Neutrophil (primary cell): ENCODE data around the gene PLAC8L1.

ENCODE experiments used
- H3K27ac ChIP-seq: fragments of 200-600 bp; sonication (generic); 2 replicates; pipeline ENCODE4 v1.5.1; 2016; ENCODE audit warnings: mild to moderate bottlenecking, moderate library complexity
- H3K27me3 ChIP-seq: fragments of 200-600 bp; sonication (generic); 2 replicates; pipeline ENCODE4 v1.6.0; 2016; ENCODE audit warnings: mild to moderate bottlenecking
- H3K36me3 ChIP-seq: fragments of 200-600 bp; sonication (generic); 2 replicates; pipeline ENCODE4 v1.5.1; 2017
- H3K4me1 ChIP-seq, 2 experiments: fragments of 200-600 bp in 1 of 2; sonication (generic) in 1 of 2; 1 replicate in 1 of 2; 2 replicates in 1 of 2; pipeline versions ENCODE4 v1.5.1 to v1.6.1; 2013 to 2016; ENCODE audit warnings: low read depth in 1 of 2, low read length in 1 of 2, mild to moderate bottlenecking in 1 of 2, moderate library complexity in 1 of 2; ENCODE audit not compliant: control insufficient read depth in 1 of 2, insufficient read depth in 1 of 2
- H3K4me3 ChIP-seq, 2 experiments: fragments of 200-600 bp in 1 of 2; sonication (generic) in 1 of 2; 1 replicate in 1 of 2; 2 replicates in 1 of 2; pipeline ENCODE4 v1.5.1; 2013 to 2016; ENCODE audit warnings: low read depth in 1 of 2, low read length in 1 of 2, mild to moderate bottlenecking in 1 of 2, moderate library complexity in 1 of 2
- H3K9me3 ChIP-seq: fragments of 200-600 bp; sonication (generic); 2 replicates; pipeline ENCODE4 v1.5.1; 2016
- TF ChIP-seq, protein P1 (sequence below): fragments of 200-600 bp; sonication (generic); IDR thresholded peaks from 2 replicates; pipeline ENCODE4 v1.5.1; 2016; ENCODE audit warnings: antibody characterized with exemption

The PLAC8L1 gene

DNA sequence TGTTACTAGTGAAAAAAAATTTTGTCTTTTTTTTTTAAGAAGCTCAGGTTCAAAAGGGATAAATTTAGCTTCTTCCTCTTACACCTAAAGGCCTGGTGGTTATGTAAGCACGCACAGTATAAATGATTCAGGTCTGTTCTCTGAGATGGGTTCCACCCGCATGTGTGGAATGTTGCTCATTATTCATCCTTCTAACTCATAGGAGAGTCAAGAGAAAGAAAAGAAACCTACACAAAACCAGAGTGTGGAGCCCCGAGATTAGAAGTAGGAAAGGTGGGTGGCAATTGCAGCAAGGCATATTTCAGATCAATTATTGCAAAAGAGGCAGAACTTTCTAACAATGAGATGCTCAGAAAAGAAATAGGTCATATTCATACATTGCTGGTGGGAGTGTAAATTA, 13.5 kb downstream of the PLAC8L1 start:
- Histone ChIP-seq H3K9me3 (no peaks in the 10 kb centered on the region), H3K4me1 (no peaks in the 10 kb centered on the region)
- TF ChIP-seq, protein P1, sequence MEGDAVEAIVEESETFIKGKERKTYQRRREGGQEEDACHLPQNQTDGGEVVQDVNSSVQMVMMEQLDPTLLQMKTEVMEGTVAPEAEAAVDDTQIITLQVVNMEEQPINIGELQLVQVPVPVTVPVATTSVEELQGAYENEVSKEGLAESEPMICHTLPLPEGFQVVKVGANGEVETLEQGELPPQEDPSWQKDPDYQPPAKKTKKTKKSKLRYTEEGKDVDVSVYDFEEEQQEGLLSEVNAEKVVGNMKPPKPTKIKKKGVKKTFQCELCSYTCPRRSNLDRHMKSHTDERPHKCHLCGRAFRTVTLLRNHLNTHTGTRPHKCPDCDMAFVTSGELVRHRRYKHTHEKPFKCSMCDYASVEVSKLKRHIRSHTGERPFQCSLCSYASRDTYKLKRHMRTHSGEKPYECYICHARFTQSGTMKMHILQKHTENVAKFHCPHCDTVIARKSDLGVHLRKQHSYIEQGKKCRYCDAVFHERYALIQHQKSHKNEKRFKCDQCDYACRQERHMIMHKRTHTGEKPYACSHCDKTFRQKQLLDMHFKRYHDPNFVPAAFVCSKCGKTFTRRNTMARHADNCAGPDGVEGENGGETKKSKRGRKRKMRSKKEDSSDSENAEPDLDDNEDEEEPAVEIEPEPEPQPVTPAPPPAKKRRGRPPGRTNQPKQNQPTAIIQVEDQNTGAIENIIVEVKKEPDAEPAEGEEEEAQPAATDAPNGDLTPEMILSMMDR, result no peak

DNA sequence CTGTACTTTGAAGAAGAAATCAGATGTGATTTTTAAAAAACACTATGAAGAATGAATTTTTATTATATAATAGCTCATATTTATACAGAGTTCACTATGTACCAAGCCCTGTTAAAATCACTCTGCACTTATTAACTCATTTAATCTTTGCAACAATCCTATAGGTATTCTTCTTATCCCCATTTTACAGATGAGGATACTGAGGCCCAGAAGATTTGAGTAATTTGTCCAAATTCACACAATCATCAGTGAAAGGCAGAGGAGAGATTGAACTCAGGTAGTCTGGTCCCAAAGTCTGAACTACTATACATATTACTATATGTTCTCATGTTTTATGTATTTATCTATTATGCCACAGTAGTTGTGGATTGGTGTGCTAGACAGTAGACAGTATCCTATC, 16.1 kb downstream of the PLAC8L1 start:
- H3K9me3 ChIP-seq, result no peaks in the 10 kb centered on the region
- no peaks in the 10 kb centered on the region for H3K27me3 ChIP-seq
- H3K27ac ChIP-seq, result no peak overlapping the region
- H3K4me1 ChIP-seq, result no peaks in the 10 kb centered on the region
- no peak overlapping the region for H3K4me3 ChIP-seq
- no peaks in the 10 kb centered on the region for H3K36me3 ChIP-seq
- TF ChIP-seq, protein P1, result no peak

More for the DNA sequence above, 13.5 kb downstream of the PLAC8L1 start:
- H3K27ac ChIP-seq, result no peak overlapping the region
- H3K36me3 ChIP-seq, result no peaks in the 10 kb centered on the region
- H3K4me3 ChIP-seq, result no peak overlapping the region
- H3K27me3 ChIP-seq, result no peaks in the 10 kb centered on the region

DNA sequence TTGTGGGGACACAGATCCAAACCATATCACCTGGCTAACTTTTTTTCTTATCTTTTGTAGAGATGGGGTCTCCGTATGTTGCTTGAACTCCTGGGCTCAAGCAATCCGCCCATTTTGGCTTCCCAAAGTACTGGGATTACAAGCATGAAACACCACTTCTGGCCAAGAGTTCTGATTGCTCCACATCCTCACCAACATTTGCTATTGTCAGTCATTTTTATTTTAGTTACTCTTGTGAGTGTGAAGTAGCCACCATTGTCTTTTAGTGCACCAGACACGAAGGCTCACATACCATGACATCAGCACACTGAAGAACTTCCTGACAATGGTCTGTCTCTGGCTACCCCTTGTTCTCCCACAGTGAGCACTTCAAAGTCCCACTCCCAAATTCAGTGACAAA, 17.3 kb downstream of the PLAC8L1 start:
- no peaks in the 10 kb centered on the region for H3K9me3 ChIP-seq
- H3K36me3 ChIP-seq, result no peaks in the 10 kb centered on the region
- no peaks in the 10 kb centered on the region for H3K27me3 ChIP-seq
- H3K4me3 ChIP-seq, result no peak overlapping the region
- H3K4me1 ChIP-seq, result no peaks in the 10 kb centered on the region
- no peak overlapping the region for H3K27ac ChIP-seq
- TF ChIP-seq, protein P1, result no peak

DNA sequence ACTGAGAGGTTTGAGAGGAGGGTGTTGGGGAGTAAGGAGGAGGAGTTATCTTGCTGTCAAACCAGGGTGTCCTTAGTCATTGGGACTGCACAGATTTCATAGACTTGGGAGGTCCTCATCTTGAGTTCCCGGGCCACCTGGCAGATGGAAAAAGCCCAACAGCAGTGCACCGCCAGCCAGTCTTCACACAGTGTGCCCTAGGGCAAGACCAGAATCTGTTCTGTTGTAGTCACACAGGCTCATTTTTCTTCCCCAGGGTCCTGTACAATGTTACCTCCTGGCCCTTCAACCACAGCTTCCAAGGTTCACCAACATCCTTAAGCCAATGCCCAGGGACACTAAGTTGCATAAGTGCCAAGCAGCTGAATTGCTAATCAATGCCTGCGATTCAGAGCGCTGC, 21.0 kb downstream of the PLAC8L1 start:
- no peaks in the 10 kb centered on the region for H3K27me3 ChIP-seq
- H3K4me3 ChIP-seq, result no peak overlapping the region
- TF ChIP-seq, protein P1, result no peak
- H3K9me3 ChIP-seq, result no peaks in the 10 kb centered on the region
- H3K36me3 ChIP-seq, result no peaks in the 10 kb centered on the region
- H3K4me1 ChIP-seq, result no peaks in the 10 kb centered on the region
- no peak overlapping the region for H3K27ac ChIP-seq

DNA sequence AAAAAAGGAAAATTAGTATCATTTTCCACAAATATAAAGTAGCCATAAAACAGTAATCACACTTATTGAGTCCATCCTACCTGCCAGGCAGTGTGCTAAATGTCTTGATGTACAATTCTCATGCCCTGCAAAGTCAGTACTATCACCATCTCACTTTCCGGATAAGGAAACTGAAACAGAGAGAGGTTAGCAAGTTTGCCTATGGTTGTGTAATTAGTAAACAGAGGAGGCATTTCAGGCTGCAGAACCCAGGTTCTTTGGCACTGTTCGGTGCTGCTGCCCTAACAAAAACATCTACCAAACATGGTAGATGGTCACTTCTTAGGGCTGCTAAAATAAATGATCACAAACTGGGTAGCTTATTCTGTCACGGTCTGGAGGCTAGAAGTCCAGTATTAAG, 22.6 kb downstream of the PLAC8L1 start:
- no peaks in the 10 kb centered on the region for H3K9me3 ChIP-seq
- H3K27me3 ChIP-seq, result no peaks in the 10 kb centered on the region
- H3K27ac ChIP-seq, result no peak overlapping the region
- H3K36me3 ChIP-seq, result no peaks in the 10 kb centered on the region
- TF ChIP-seq, protein P1, result no peak
- no peaks in the 10 kb centered on the region for H3K4me1 ChIP-seq
- no peak overlapping the region for H3K4me3 ChIP-seq

DNA sequence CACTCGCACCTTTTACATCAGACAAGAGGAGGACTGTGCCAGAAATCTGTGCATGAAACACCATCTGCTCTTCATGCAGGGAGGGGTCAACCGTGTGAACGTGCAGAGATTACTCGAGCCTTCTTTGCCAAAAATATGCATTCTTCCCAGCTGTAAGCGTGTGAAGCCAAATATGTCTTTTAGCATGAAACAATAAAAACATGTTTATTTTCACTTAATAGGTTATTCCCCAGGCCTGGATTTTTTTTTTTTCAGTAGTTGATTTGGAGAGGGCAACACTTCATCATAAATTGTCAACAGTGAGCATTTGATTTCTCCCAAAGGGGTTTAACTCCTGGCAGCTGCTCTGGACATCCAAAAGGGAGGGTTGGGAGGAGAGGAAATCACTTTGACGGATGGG, 23.8 kb downstream of the PLAC8L1 start:
- TF ChIP-seq, protein P1, result no peak
- H3K27ac ChIP-seq, result no peak overlapping the region

More for the DNA sequence above, 23.8 kb downstream of the PLAC8L1 start:
- no peaks in the 10 kb centered on the region for H3K36me3 ChIP-seq
- no peaks in the 10 kb centered on the region for H3K9me3 ChIP-seq
- H3K4me3 ChIP-seq, result no peak overlapping the region
- H3K4me1 ChIP-seq, result no peaks in the 10 kb centered on the region
- no peaks in the 10 kb centered on the region for H3K27me3 ChIP-seq
